NK-92 (cell line): ENCODE data around the gene CRTC1.

Source experiments
- DNase-seq: peaks from one replicate; lab custom pipeline; 2025; ENCODE audit not compliant: unreplicated experiment; lab: John Stamatoyannopoulos, UW

CRTC1 gene

DNA sequence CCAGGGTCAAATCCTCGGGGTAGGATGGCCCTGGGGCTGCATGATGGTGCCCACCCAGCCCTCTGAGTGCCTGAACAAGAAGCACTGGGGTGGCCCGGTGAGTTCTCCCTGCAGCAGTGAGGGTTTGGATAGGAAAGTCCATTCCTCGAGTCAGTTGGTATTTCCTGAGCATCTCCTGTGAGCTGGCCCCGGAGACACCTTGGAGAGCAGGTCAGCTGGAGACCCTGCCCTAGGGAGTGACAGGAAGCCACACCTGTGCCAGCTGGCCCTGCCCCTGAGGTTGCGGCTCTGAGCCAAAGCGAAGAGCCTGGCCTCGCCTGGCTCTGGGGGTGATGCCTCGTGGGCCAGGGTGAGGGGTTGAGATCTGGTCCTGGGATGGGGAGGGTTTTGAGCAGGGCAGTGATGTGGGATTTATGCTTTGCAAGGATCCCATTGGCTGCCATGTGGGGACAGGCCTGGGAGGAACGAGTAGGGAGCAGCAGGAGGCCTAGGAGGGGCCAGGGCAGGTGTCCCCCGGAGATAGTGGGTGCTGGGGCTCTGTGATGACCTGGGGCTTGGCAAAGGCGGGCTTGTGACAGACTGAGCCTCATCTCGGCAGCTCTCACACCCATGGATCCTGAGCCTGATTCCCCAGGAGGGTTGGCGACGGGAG, 16.0 kb downstream of the CRTC1 start:
- no peak for DNase-seq

DNA sequence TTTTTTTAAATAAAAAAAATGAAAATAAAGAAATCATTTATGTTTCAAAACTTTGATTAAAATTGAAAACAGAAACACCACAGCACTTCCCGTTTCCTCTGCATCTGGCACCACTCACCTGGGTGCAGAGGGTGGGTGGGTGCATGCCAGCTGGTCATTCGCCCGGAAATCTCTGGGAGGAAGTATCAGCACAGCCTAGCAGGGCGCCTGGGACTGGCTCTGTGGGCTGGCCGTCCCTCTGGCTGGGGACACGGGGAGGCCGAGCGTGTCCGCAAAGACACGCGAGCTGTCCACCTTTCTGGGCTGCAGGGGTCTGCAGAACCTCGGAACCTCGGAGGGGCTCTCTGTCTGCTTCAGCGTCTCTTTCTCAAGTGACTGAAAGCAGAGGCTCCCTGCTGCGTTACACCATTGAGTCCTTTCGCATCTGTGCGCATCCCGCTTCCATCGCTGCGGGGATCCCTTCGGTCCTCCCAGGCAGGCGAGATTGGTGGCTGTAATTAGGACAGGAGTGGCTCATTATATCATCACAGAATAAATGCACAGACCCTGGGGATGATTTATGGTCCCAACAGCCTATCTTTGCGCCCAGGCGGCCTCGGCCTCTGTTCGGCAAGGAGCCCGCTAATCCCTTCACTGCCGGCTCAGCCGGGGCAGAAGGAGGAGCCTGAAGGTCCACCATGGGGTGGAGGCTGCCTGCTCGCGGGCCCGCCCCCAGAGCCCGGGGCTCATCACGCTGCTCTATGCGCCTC, 17.2 kb downstream of the CRTC1 start:
- DNase-seq, result no peak

DNA sequence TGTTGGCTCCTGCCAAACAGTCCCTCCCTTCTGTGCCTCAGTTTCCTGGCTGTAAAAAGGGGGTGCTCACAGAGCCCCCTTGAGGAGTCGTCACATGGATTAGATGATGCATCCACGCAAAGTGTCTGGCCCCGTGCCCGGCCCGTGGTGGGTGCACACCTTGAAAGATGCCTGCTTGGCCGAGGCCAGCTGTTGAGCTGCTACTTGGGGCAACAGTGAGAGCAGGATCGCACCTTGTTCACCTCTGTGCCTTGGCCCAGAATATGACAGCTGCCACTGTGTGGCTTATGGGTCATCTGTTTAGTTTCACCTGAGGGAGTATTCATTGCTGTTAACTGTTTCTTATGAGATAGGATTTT, 17.7 kb downstream of the CRTC1 start:
- no peak for DNase-seq

DNA sequence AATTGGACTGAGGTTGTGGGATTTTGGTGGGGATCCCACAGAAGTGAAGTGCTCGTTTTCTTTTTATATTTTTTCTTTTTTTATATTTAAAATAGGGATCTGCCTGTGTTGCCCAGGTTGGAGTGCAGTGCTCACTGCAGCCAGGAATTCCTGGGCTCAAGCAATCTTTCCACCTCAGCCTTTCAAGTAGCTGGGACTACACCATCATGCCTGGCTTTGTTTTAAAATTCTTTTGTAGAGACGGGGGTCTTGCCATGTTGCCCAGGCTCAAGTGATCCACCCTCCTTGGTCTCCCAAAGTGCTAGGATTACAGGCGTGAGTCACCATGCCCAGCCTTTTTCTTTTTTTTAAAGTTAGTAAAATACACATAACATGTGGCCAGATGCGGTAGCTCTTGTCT, 20.6 kb downstream of the CRTC1 start:
- no peak for DNase-seq

- DNase-seq, result no peak
These were observed 21.5 kb downstream of the CRTC1 start for GRCh38 chr19:18704971-18705370.

DNA sequence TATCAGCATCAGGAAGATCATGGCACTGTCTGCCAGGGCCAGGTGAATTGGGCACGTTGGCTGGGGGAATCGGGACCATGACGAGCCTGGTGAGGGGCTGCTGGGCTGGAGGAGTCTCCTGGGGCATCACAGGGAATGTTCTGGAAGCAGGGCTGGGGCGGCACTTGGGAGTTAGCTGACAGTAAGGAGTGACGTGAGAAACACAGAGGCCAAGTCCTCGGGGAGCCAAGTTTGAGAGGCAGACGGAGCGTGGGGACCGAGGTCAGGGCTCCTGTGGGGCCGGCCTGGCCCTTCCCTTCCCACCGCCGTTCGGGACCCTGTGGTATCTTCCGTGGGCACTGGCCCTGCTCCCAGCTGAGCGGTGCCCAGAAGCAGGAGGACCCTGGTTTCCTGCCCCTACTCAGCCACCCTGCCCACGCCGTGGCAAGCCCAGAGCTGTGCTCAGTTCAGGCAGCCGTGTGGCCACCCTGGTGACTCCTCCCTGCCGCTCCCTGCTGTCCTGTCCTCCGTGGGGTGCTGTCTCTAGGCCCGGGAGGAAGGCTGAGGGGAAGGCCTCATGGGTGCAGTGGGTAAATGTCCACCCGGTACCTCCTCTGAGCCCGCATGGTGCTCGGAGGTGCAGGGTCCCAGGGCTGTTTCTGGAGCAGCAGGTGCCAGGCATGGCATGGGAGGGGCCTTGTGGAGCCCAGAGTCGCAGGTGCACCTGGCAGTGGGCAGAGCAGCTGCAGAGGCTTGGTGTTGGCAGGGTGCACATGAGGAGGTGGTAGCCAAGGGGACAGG, 25.2 kb downstream of the CRTC1 start:
- no peak for DNase-seq

DNA sequence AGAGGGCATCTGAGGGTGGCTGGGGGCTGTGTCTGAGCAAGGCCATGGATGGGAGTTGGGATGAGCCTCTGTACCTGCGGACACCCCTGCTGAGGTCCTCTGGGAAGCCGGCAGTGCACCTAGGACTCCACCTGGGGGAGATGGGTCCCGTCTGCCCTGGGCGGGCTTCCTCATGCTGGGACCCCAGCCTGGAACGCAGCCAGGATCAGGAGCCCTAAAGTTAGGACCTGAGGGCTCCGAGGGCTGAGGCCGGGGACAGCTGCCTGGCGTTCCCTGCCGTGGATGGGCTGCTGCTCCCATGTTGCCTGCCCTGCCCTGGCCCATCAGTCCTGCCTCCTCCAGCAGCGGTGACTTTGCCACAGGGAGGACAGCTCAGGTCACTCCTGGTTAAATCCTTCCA, 26.1 kb downstream of the CRTC1 start:
- no peak for DNase-seq

DNA sequence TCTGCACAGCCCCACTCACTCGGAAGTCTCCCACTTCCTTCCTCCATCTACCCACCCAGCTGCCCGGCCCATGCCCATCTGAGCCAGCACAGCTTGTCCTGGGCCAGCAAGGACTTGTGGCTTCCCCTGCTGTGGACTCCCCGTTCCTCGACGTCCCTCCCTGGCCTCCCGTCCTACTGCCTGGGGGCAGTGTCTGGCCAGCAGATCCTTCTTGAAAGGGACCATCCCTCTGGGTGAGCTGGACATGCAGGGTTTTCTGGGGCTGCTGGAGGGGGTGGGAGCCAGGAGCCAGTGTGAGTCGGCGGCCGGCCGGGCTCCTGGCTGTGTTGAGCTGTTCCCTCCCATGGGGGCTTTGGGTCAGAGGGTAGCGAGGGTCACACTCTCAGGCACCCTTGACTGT, 26.7 kb downstream of the CRTC1 start:
- no peak for DNase-seq

DNA sequence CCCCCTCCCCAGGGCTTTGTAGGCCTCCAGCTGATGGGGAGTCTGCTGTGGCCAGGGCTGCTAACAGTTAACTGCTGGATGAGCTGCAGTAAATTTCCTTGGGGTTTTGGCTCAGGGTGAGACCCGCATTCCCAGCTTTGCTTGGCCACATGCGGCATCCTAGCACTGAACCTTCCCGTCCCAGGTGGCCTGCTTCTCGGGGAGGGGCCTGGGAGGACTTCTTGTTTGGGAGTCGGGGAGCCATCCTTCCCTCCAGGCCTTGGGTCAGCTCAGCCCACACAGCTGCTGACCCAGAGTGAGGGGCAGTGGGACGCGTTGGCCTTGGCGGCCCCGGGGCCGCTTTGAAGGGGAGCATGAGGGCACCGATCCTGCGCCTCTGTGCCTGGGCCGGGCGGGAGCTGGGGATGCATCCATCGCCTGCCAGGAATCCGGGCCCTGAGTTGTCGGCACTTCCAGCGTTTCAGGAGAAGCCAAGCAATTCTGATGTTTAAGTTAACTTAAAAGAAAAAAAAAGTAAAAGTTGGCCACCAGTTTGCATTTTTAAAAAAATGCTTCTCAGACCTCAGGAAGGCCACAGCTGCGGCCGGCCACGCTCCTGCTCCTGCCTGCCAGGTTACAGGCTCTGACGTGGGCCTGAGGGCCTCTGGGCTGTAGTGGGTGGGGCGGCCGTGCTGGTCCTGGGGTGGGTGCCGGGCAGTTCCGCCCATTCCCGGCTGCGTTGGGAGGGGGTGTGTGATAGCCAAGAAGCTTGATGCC, 27.7 kb downstream of the CRTC1 start:
- no peak for DNase-seq

- DNase-seq, result no peak
These were observed 28.4 kb downstream of the CRTC1 start for GRCh38 chr19:18711893-18712292.

- DNase-seq, result no peak
These were observed 29.5 kb downstream of the CRTC1 start for GRCh38 chr19:18712981-18713380.

- no peak for DNase-seq
These were observed 30.2 kb downstream of the CRTC1 start for GRCh38 chr19:18713550-18714117.

GRCh38 chr19:18715416-18715815, 31.9 kb downstream of the CRTC1 start:
- no peak for DNase-seq

GRCh38 chr19:18716857-18717256, 33.4 kb downstream of the CRTC1 start:
- no peak for DNase-seq

- DNase-seq, result no peak
These were observed 34.1 kb downstream of the CRTC1 start for GRCh38 chr19:18717601-18718000.

DNA sequence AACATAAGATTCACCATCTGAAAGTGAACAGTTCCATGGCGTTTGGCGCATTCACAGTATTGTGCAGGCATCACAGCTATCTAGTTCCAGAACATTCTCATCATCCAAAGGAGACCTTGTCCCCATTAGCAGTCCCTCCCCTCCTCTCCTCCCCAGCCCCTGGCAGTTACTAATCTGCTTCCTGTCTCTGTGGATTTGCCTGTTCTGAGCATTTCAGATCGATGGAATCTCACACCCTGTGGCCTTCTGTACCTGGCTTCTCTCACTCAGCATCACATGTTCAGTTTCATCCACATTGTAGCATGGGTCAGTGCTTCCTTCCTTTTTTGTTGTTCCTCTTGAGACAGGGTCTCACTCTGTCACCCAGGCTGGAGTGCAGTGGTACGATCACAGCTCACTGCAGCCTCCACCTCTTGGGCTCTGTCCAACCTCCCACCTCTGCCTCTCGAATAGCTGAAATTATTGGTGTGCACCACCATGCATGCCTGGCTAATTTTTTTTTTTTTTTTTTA, 34.6 kb downstream of the CRTC1 start:
- no peak for DNase-seq

DNA sequence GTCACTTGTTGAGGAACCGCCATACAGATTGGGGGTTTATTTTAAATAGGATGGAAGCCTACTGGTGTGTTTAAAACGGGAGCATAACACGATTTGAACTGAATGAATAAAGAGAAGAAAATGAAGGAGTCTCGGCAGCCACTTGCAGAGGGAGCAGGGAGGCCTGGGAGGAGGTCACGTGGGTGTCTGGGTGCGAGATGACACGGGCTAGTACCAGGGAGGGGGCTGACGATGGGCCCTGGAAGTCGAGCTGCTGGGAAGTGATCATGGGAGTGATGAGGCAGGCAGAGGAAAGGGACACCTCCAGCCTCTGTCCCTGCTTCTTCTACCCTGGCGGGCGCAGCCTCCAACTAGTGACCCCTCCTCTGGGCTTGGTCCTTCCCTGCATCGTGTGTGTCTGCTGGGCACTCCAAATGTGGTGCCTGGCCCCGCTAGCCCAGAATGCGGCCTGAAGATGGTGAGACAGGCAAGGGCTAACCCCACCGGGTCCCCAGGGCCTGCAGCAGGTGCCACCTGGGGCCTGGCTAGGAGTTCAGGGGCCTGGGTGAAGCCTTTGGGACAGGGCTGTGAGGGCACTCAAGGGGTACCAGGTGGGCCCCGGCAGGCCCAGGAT, 35.5 kb downstream of the CRTC1 start:
- DNase-seq, result no peak

GRCh38 chr19:18719541-18719940, 36.1 kb downstream of the CRTC1 start:
- no peak for DNase-seq

- no peak for DNase-seq
These were observed 40.4 kb downstream of the CRTC1 start for GRCh38 chr19:18723871-18724377.
